Suprapubic skin (tissue), 3 donors: ENCODE data around the gene GKN2.

Experiments
- POLR2A ChIP-seq, 2 donors: fragments of 450-650 bp; IDR thresholded peaks; one replicate each; pipeline ENCODE4 v1.6.1; 2017; ENCODE audit warnings: antibody characterized with exemption in 2 of 2, mild to moderate bottlenecking in 2 of 2, moderate library complexity in 2 of 2
- TF ChIP-seq, protein P1 (sequence below), 2 donors: fragments of 200-600 bp in 1 of 2; fragments of 450-650 bp in 1 of 2; sonication (generic) in 1 of 2; IDR thresholded peaks; one replicate each; pipeline ENCODE4 v1.5.1; 2016 to 2019; ENCODE audit warnings: antibody characterized with exemption in 2 of 2, mild to moderate bottlenecking in 1 of 2, moderate library complexity in 1 of 2

DNA sequence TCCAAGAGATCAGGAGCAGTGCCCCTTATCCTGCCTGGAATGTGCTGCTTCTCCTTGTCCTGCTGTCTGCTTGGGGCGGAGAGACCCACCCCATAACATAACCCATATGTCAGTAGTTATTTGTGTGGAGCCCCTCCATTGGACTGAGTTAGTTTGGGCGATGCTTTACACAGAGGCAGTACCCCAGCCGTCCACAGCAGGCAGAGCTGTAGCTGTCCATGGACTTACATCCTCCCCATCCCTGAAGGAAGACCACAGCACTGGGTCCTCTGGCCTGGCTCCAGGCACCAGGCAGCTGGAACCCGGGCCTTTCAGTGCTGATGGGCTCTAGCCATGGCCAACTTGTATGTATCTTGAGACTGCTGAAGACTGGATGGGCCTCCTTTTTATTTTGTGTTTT is 20.3 kb downstream of the GKN2 start:
- TF ChIP-seq POLR2A (IDR thresholded peaks at IDR 0.05): no peak
- TF ChIP-seq, protein P1, sequence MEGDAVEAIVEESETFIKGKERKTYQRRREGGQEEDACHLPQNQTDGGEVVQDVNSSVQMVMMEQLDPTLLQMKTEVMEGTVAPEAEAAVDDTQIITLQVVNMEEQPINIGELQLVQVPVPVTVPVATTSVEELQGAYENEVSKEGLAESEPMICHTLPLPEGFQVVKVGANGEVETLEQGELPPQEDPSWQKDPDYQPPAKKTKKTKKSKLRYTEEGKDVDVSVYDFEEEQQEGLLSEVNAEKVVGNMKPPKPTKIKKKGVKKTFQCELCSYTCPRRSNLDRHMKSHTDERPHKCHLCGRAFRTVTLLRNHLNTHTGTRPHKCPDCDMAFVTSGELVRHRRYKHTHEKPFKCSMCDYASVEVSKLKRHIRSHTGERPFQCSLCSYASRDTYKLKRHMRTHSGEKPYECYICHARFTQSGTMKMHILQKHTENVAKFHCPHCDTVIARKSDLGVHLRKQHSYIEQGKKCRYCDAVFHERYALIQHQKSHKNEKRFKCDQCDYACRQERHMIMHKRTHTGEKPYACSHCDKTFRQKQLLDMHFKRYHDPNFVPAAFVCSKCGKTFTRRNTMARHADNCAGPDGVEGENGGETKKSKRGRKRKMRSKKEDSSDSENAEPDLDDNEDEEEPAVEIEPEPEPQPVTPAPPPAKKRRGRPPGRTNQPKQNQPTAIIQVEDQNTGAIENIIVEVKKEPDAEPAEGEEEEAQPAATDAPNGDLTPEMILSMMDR (IDR thresholded peaks at IDR 0.05): no peak
